ENCODE results near the gene STRN4. TPM values are rescaled to one million over a fixed set of nuclear protein-coding genes. Genes with fewer than 3 reads are reported as not detected.

Gene STRN4
- polyA plus RNA-seq, 1 donor from 2014 or later, result 153 TPM

DNA sequence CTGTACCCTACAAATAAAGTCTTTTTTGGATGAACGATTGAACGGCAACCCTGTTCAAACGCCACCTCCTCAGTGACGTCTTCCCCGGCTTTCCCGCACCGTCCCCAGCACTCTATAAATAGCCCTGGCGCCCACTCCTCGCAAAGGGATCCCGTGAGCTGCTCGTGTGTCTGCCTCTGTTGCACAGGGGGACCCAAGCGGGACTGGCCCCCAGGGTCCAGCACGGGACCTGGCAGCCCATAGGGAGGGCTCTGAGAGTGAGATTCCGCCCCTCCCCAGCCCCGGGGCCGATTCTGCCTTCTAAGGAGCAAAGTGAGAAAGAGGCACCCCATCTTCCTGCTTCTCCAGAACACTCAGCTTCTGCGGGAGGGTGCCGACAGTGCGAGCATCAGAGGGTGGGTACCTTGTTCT, 8.5 kb downstream of the STRN4 start:
- Histone ChIP-seq H3K9ac (ENCODE audit: low read length) (no peak overlapping the region), H3K9me3 (ENCODE audit: low read length) (no peaks in the 10 kb centered on the region), H3K4me3 (ENCODE audit: low read length) (no peak overlapping the region), H3K9me2 (ENCODE audit: insufficient read depth, low read length) (no peaks in the 10 kb centered on the region), H3K4me2 (ENCODE audit: low read length) (no peak overlapping the region), H3K27ac (ENCODE audit: low read length) (no peak overlapping the region), H3F3A (ENCODE audit: insufficient read depth, low read length, poor library complexity, severe bottlenecking) (no peaks in the 10 kb centered on the region), H3K27me3 (ENCODE audit: insufficient read depth, low read depth, low read length) (no peaks in the 10 kb centered on the region), H3K79me2 (replicated peaks; ENCODE audit: insufficient read depth, low read length) (peaks cover 55% of the 10 kb centered on the region), H4K20me1 (ENCODE audit: insufficient read depth) (peaks cover 36% of the 10 kb centered on the region), H2AFZ (ENCODE audit: low read depth, low read length) (no peak overlapping the region), H3K36me3 (ENCODE audit: insufficient read depth, low read length) (peaks cover 6% of the 10 kb centered on the region)
- no peak for TF ChIP-seq RAD21 (conservative IDR thresholded peaks at IDR 0.05)
- no peak for TF ChIP-seq SMC3 (conservative IDR thresholded peaks at IDR 0.05; ENCODE audit: poor library complexity)
- TF ChIP-seq POLR2AphosphoS5 (IDR thresholded peaks at IDR 0.05), result no peak
- TF ChIP-seq TAF1 (IDR thresholded peaks at IDR 0.05; ENCODE audit: low read depth), result no peak
- TF ChIP-seq, protein P1, sequence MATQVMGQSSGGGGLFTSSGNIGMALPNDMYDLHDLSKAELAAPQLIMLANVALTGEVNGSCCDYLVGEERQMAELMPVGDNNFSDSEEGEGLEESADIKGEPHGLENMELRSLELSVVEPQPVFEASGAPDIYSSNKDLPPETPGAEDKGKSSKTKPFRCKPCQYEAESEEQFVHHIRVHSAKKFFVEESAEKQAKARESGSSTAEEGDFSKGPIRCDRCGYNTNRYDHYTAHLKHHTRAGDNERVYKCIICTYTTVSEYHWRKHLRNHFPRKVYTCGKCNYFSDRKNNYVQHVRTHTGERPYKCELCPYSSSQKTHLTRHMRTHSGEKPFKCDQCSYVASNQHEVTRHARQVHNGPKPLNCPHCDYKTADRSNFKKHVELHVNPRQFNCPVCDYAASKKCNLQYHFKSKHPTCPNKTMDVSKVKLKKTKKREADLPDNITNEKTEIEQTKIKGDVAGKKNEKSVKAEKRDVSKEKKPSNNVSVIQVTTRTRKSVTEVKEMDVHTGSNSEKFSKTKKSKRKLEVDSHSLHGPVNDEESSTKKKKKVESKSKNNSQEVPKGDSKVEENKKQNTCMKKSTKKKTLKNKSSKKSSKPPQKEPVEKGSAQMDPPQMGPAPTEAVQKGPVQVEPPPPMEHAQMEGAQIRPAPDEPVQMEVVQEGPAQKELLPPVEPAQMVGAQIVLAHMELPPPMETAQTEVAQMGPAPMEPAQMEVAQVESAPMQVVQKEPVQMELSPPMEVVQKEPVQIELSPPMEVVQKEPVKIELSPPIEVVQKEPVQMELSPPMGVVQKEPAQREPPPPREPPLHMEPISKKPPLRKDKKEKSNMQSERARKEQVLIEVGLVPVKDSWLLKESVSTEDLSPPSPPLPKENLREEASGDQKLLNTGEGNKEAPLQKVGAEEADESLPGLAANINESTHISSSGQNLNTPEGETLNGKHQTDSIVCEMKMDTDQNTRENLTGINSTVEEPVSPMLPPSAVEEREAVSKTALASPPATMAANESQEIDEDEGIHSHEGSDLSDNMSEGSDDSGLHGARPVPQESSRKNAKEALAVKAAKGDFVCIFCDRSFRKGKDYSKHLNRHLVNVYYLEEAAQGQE (IDR thresholded peaks at IDR 0.05; ENCODE audit: borderline replicate concordance), result no peak
- no peak for TF ChIP-seq MXI1 (conservative IDR thresholded peaks at IDR 0.05; ENCODE audit: poor library complexity, severe bottlenecking)
- no peak for TF ChIP-seq EZH2 (IDR thresholded peaks at IDR 0.05; ENCODE audit: borderline replicate concordance, insufficient read depth, low read length, poor library complexity, severe bottlenecking)
- TF ChIP-seq, protein P2, sequence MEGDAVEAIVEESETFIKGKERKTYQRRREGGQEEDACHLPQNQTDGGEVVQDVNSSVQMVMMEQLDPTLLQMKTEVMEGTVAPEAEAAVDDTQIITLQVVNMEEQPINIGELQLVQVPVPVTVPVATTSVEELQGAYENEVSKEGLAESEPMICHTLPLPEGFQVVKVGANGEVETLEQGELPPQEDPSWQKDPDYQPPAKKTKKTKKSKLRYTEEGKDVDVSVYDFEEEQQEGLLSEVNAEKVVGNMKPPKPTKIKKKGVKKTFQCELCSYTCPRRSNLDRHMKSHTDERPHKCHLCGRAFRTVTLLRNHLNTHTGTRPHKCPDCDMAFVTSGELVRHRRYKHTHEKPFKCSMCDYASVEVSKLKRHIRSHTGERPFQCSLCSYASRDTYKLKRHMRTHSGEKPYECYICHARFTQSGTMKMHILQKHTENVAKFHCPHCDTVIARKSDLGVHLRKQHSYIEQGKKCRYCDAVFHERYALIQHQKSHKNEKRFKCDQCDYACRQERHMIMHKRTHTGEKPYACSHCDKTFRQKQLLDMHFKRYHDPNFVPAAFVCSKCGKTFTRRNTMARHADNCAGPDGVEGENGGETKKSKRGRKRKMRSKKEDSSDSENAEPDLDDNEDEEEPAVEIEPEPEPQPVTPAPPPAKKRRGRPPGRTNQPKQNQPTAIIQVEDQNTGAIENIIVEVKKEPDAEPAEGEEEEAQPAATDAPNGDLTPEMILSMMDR (IDR thresholded peaks at IDR 0.05; ENCODE audit: poor library complexity, severe bottlenecking), result no peak
- TF ChIP-seq EP300 (conservative IDR thresholded peaks at IDR 0.05; ENCODE audit: poor library complexity, severe bottlenecking), result no peak

DNA sequence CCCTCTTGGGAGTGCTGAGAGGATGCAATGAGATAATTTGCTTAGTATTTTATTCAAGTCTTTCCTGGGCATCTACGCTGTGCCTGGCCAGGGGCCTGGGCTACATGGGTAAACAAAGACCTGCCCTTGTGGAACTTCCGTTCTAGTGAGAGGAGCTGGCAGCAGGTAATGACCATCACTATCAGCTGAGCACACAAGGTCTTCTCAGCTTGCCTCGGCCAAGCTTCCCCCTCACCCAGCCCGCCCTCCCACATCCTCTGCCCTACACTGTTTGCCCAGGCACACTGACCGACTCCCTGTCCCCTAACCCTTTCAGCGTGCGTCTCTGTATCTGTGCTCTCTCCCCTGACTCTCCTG, 9.0 kb downstream of the STRN4 start:
- H3K27ac ChIP-seq (ENCODE audit: low read length), result no peak overlapping the region

More for the DNA sequence above, 9.0 kb downstream of the STRN4 start:
- Histone ChIP-seq H3K79me2 (replicated peaks; ENCODE audit: insufficient read depth, low read length) (peaks cover 50% of the 10 kb centered on the region), H4K20me1 (ENCODE audit: insufficient read depth) (peaks cover 33% of the 10 kb centered on the region), H3K9ac (ENCODE audit: low read length) (no peak overlapping the region), H3K4me2 (ENCODE audit: low read length) (no peak overlapping the region), H3K9me2 (ENCODE audit: insufficient read depth, low read length) (no peaks in the 10 kb centered on the region), H3K27me3 (ENCODE audit: insufficient read depth, low read depth, low read length) (no peaks in the 10 kb centered on the region), H3K9me3 (ENCODE audit: low read length) (no peaks in the 10 kb centered on the region), H3K4me3 (ENCODE audit: low read length) (no peak overlapping the region), H3F3A (ENCODE audit: insufficient read depth, low read length, poor library complexity, severe bottlenecking) (no peaks in the 10 kb centered on the region), H2AFZ (ENCODE audit: low read depth, low read length) (no peak overlapping the region), H3K36me3 (ENCODE audit: insufficient read depth, low read length) (peaks cover 6% of the 10 kb centered on the region)
- TF ChIP-seq POLR2AphosphoS5 (IDR thresholded peaks at IDR 0.05), result no peak
- no peak for TF ChIP-seq MXI1 (conservative IDR thresholded peaks at IDR 0.05; ENCODE audit: poor library complexity, severe bottlenecking)
- TF ChIP-seq EZH2 (IDR thresholded peaks at IDR 0.05; ENCODE audit: borderline replicate concordance, insufficient read depth, low read length, poor library complexity, severe bottlenecking), result no peak
- no peak for TF ChIP-seq SMC3 (conservative IDR thresholded peaks at IDR 0.05; ENCODE audit: poor library complexity)
- TF ChIP-seq, protein P2 (IDR thresholded peaks at IDR 0.05; ENCODE audit: poor library complexity, severe bottlenecking), result no peak

Data from neural cell (in vitro differentiated cells).